Keratinocyte (primary cell): ENCODE measurements around the gene CDH13. TPM values are rescaled to one million over a fixed set of nuclear protein-coding genes. Genes with fewer than 3 reads are reported as not detected.

Source experiments
- DNase-seq: peaks from one replicate; pipeline ENCODE4 v3.0.0-alpha.2; 2011; ENCODE audit warnings: low read depth, missing footprints, low spot score
- FAIRE-seq: peaks from 2 replicates; lab custom pipeline; 2011; peaks lifted over from hg19 to GRCh38; lab: Jason Lieb, UNC
- H2AFZ ChIP-seq: 2 replicates; pipeline ENCODE4 v1.6.0; 2012; ENCODE audit warnings: low read length, control low read depth, inconsistent platforms; ENCODE audit not compliant: control insufficient read depth
- H3K27ac ChIP-seq: 2 replicates; pipeline ENCODE4 v1.5.1; 2011; ENCODE audit warnings: low read length; ENCODE audit not compliant: control insufficient read depth, insufficient read depth
- H3K27me3 ChIP-seq: 3 replicates; pipeline ENCODE4 v1.6.0; 2011; ENCODE audit warnings: low read length; ENCODE audit not compliant: control insufficient read depth, insufficient read depth; ENCODE audit errors: extremely low read depth
- H3K36me3 ChIP-seq, 2 experiments: 2 replicates in 1 of 2; 3 replicates in 1 of 2; pipeline ENCODE4 v1.5.1; 2011; ENCODE audit warnings: low read length in 2 of 2, mild to moderate bottlenecking in 1 of 2; ENCODE audit not compliant: control insufficient read depth in 2 of 2, insufficient read depth in 2 of 2; ENCODE audit errors: extremely low read depth in 1 of 2
- H3K4me1 ChIP-seq: 3 replicates; pipeline ENCODE4 v1.5.1; 2011; ENCODE audit warnings: low read length; ENCODE audit not compliant: control insufficient read depth, insufficient read depth; ENCODE audit errors: extremely low read depth
- H3K4me2 ChIP-seq: 3 replicates; pipeline ENCODE4 v1.6.0; 2011; ENCODE audit warnings: low read depth, low read length; ENCODE audit not compliant: control insufficient read depth, insufficient read depth; ENCODE audit errors: extremely low read depth
- H3K4me3 ChIP-seq, 3 experiments: fragments of 200-600 bp in 1 of 3; sonication (generic) in 1 of 3; 2 replicates in 2 of 3; 3 replicates in 1 of 3; pipeline ENCODE4 v1.5.1; 2011 to 2016; ENCODE audit warnings: low read length in 3 of 3, mild to moderate bottlenecking in 3 of 3, control low read depth in 2 of 3, inconsistent platforms in 1 of 3, low read depth in 1 of 3, mixed read lengths in 1 of 3, mixed run types in 1 of 3, moderate library complexity in 1 of 3; ENCODE audit not compliant: control insufficient read depth in 2 of 3, insufficient read depth in 2 of 3; ENCODE audit errors: extremely low read depth in 1 of 3
- H3K79me2 ChIP-seq: 2 replicates; pipeline ENCODE4 v1.6.0; 2012; ENCODE audit warnings: low read length; ENCODE audit not compliant: control insufficient read depth, insufficient read depth
- H3K9ac ChIP-seq: 3 replicates; pipeline ENCODE4 v1.6.0; 2011; ENCODE audit warnings: low read length; ENCODE audit not compliant: control insufficient read depth, insufficient read depth; ENCODE audit errors: extremely low read depth
- H3K9me1 ChIP-seq: 3 replicates; pipeline ENCODE4 v1.6.0; 2011; ENCODE audit warnings: low read length; ENCODE audit not compliant: control insufficient read depth, insufficient read depth; ENCODE audit errors: extremely low read depth
- H3K9me3 ChIP-seq: 2 replicates; pipeline ENCODE4 v1.5.1; 2012; ENCODE audit warnings: low read depth, low read length; ENCODE audit not compliant: control insufficient read depth
- H4K20me1 ChIP-seq: 3 replicates; pipeline ENCODE4 v1.6.0; 2011; ENCODE audit warnings: low read length; ENCODE audit not compliant: control insufficient read depth, insufficient read depth; ENCODE audit errors: extremely low read depth
- EZH2 ChIP-seq: IDR thresholded peaks from one replicate; pipeline ENCODE4 v1.6.1; 2012; ENCODE audit warnings: inconsistent platforms, mild to moderate bottlenecking, low read length, moderate library complexity
- dilution Hi-C: fragments of 300-500 bp; cut with MboI; formaldehyde crosslinking; loops from one replicate; pipeline ENCODE4 v1.7.0; 2020; ENCODE audit warnings: low sequenced_read_pairs; ENCODE audit not compliant: extremely low pct_ligation_motif_present
- polyA plus RNA-seq, 5 experiments: library from polyadenylated mRNA; depleted of rRNA in 3 of 5; stranded (reverse) in 3 of 5; stranded (forward) in 1 of 5; unstranded in 1 of 5; fragments of >200 nt; gene quantifications; 1 replicate in 1 of 5; 2 replicates in 3 of 5; 3 replicates in 1 of 5; pipeline versions ENCODE4 v1.2.1 to v1.2.3, GENCODE V29; 2011 to 2012; ENCODE audit warnings: missing spikeins in 2 of 5, low read depth in 1 of 5, low replicate concordance in 1 of 5
- TF ChIP-seq, protein P1 (sequence below), 3 experiments: IDR thresholded peaks in 1 of 3; conservative IDR thresholded peaks in 1 of 3; optimal IDR thresholded peaks in 1 of 3; 2 replicates in 2 of 3; 3 replicates in 1 of 3; pipeline versions ENCODE3 to v1.5.1; 2011; ENCODE audit warnings: low read length in 3 of 3, mild to moderate bottlenecking in 3 of 3, moderate library complexity in 2 of 3, control low read depth in 1 of 3, inconsistent platforms in 1 of 3; ENCODE audit not compliant: insufficient read depth in 2 of 3; ENCODE audit errors: extremely low read depth in 1 of 3

Gene CDH13
- polyA plus RNA-seq, 1 donor (not counting 4 experiments of a cell fraction or from before 2014, with no cell fraction given): 111 TPM

DNA sequence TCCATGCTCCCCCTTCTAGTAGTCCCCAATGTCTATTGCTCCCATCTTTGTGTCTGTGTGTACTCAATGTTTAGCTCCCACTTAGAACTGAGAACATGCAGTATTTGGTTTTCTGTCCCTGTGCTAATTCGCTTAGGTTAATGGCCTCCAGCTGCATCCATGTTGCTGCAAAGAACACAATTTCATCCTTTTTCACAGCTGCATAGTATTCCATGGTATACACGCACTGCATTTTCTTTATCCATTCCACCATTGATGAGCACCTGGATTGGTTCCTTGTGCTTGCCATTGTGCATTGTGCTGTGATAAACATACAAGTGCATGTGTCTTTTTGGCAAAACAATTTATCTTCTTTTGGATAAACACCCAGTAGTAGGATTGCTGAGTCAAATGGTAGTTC, 1104.0 kb downstream of the CDH13 start:
- peaks cover 3% of the 10 kb centered on the region for H3K9me3 ChIP-seq
- no peak for DNase-seq
- H2AFZ ChIP-seq: no peak overlapping the region
- TF ChIP-seq, protein P1, sequence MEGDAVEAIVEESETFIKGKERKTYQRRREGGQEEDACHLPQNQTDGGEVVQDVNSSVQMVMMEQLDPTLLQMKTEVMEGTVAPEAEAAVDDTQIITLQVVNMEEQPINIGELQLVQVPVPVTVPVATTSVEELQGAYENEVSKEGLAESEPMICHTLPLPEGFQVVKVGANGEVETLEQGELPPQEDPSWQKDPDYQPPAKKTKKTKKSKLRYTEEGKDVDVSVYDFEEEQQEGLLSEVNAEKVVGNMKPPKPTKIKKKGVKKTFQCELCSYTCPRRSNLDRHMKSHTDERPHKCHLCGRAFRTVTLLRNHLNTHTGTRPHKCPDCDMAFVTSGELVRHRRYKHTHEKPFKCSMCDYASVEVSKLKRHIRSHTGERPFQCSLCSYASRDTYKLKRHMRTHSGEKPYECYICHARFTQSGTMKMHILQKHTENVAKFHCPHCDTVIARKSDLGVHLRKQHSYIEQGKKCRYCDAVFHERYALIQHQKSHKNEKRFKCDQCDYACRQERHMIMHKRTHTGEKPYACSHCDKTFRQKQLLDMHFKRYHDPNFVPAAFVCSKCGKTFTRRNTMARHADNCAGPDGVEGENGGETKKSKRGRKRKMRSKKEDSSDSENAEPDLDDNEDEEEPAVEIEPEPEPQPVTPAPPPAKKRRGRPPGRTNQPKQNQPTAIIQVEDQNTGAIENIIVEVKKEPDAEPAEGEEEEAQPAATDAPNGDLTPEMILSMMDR (optimal IDR thresholded peaks at IDR 0.05 in 1 of 3, IDR thresholded peaks at IDR 0.05 in 1 of 3, conservative IDR thresholded peaks at IDR 0.05 in 1 of 3; ENCODE audit: extremely low read depth in 1 of 3, insufficient read depth in 2 of 3, low read length in 3 of 3): no peak
- TF ChIP-seq EZH2: no peak
- no peak overlapping the region for H3K4me2 ChIP-seq
- H3K36me3 ChIP-seq: no peaks in the 10 kb centered on the region
- H3K4me1 ChIP-seq: no peaks in the 10 kb centered on the region
- no peaks in the 10 kb centered on the region for H4K20me1 ChIP-seq
- H3K4me3 ChIP-seq: no peak overlapping the region
- no peak overlapping the region for H3K27ac ChIP-seq
- dilution Hi-C loops: no loop called here
- no peaks in the 10 kb centered on the region for H3K27me3 ChIP-seq
- no peak overlapping the region for H3K9ac ChIP-seq
- H3K79me2 ChIP-seq: no peaks in the 10 kb centered on the region
- FAIRE-seq: no peak
- no peaks in the 10 kb centered on the region for H3K9me1 ChIP-seq

DNA sequence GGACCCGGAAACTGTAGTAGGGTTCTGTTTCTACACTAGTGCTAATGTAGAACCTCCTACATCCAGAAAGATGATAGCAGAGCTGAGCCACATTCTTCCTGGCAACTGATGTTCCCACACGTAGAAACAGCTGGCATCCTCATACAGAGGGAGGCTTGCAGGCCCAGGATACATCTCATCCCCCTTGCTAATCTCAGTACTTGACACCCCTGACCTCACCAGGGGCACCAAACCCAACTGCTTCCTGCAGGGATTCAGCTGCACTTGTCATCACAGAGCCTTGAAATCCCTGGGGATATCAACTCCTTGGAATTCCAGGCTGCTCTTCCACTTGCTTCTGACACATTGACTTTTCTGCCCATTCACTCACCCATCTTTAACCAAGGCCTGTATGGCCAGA, 1105.8 kb downstream of the CDH13 start:
- Histone ChIP-seq H3K9me3 (peaks cover 3% of the 10 kb centered on the region), H3K4me2 (no peak overlapping the region), H3K9ac (no peak overlapping the region), H3K9me1 (no peaks in the 10 kb centered on the region), H3K4me3 (no peak overlapping the region), H3K27ac (no peak overlapping the region), H4K20me1 (no peaks in the 10 kb centered on the region), H3K36me3 (no peaks in the 10 kb centered on the region), H3K79me2 (no peaks in the 10 kb centered on the region), H3K27me3 (no peaks in the 10 kb centered on the region), H3K4me1 (no peaks in the 10 kb centered on the region), H2AFZ (no peak overlapping the region)
- TF ChIP-seq, protein P1 (optimal IDR thresholded peaks at IDR 0.05 in 1 of 3, IDR thresholded peaks at IDR 0.05 in 1 of 3, conservative IDR thresholded peaks at IDR 0.05 in 1 of 3; ENCODE audit: extremely low read depth in 1 of 3, insufficient read depth in 2 of 3, low read length in 3 of 3): no peak
- no peak for TF ChIP-seq EZH2
- dilution Hi-C loops: no loop called here
- FAIRE-seq (no peak), DNase-seq (no peak)
